ENCODE measurements around the gene YTHDF2. TPM values are rescaled to one million over a fixed set of nuclear protein-coding genes. Genes with fewer than 3 reads are reported as not detected.

The YTHDF2 gene
- total and polyA plus RNA-seq, 2 of the 13 experiments (the other 11 are each of a cell fraction or from before 2014, with no cell fraction given) = 48.4 to 59.6 TPM

DNA sequence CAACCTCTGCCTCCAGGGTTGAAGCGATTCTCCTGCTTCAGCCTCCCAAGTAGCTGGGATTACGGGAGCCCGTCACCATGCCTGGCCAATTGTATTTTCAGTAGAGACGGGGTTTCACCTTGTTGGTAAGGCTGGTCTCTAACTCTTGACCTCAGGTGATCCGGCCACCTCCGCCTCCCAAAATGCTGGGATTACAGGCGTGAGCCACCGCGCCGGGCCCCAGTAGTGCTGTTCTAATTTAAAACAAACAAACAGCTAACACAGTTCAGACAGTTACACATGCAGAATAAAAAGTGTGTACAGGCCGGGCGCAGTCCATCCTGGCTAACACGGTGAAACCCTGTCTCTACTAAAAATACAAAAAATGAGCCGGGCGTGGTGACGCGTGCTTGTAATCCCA lies 39.6 kb downstream of the YTHDF2 start:
- H3K4me2 ChIP-seq (ENCODE audit: low read depth, low read length) = no peak overlapping the region
- intact Hi-C loops (cut with micrococcal nuclease; ENCODE audit: unreplicated experiment) (no loop called here), in situ Hi-C loops (cut with HindIII; ENCODE audit: extremely low pct_ligation_motif_present, low pct_unique_long_range_greater_than_20kb) (loop anchor here (25.0 kb wide), 1 partner anchor 261 kb away; no protein-coding TSS in a partner anchor)
- DNase-seq (ENCODE audit: low spot score) (no peak), FAIRE-seq (no peak), ATAC-seq (no peak)
- TF ChIP-seq TP53 (CRISPR knock-in tag; conservative IDR thresholded peaks at IDR 0.05) (no peak), ZNF234 (CRISPR knock-in tag; conservative IDR thresholded peaks at IDR 0.05) (no peak), LCORL (IDR thresholded peaks at IDR 0.05) (no peak), LCORL (CRISPR knock-in tag; IDR thresholded peaks at IDR 0.05) (no peak), ZNF761 (CRISPR knock-in tag; conservative IDR thresholded peaks at IDR 0.05) (no peak), ZNF670 (CRISPR knock-in tag; IDR thresholded peaks at IDR 0.05; ENCODE audit: borderline replicate concordance) (no peak), TGIF2 (CRISPR knock-in tag; IDR thresholded peaks at IDR 0.05) (no peak), NFIC (IDR thresholded peaks at IDR 0.05; ENCODE audit: low read length) (no peak), RFX1 (IDR thresholded peaks at IDR 0.05) (no peak), TEAD3 (CRISPR knock-in tag; optimal IDR thresholded peaks at IDR 0.05; ENCODE audit: borderline replicate concordance) (no peak), HMGA1 (CRISPR knock-in tag; conservative IDR thresholded peaks at IDR 0.05) (no peak), ZNF530 (CRISPR knock-in tag; IDR thresholded peaks at IDR 0.05; ENCODE audit: low read depth) (no peak), ZNF484 (CRISPR knock-in tag; IDR thresholded peaks at IDR 0.05; ENCODE audit: borderline replicate concordance, low read depth) (no peak), PHB2 (IDR thresholded peaks at IDR 0.05; ENCODE audit: partially characterized antibody) (no peak), ARNT (IDR thresholded peaks at IDR 0.05) (no peak), ZNF24 (IDR thresholded peaks at IDR 0.05) (no peak), TMF1 (CRISPR knock-in tag; IDR thresholded peaks at IDR 0.05; ENCODE audit: low read depth) (no peak), SOX13 (IDR thresholded peaks at IDR 0.05) (no peak), SOX13 (CRISPR knock-in tag; conservative IDR thresholded peaks at IDR 0.05 in 1 of 2, IDR thresholded peaks at IDR 0.05 in 1 of 2) (no peak)
- TF ChIP-seq, protein P1, sequence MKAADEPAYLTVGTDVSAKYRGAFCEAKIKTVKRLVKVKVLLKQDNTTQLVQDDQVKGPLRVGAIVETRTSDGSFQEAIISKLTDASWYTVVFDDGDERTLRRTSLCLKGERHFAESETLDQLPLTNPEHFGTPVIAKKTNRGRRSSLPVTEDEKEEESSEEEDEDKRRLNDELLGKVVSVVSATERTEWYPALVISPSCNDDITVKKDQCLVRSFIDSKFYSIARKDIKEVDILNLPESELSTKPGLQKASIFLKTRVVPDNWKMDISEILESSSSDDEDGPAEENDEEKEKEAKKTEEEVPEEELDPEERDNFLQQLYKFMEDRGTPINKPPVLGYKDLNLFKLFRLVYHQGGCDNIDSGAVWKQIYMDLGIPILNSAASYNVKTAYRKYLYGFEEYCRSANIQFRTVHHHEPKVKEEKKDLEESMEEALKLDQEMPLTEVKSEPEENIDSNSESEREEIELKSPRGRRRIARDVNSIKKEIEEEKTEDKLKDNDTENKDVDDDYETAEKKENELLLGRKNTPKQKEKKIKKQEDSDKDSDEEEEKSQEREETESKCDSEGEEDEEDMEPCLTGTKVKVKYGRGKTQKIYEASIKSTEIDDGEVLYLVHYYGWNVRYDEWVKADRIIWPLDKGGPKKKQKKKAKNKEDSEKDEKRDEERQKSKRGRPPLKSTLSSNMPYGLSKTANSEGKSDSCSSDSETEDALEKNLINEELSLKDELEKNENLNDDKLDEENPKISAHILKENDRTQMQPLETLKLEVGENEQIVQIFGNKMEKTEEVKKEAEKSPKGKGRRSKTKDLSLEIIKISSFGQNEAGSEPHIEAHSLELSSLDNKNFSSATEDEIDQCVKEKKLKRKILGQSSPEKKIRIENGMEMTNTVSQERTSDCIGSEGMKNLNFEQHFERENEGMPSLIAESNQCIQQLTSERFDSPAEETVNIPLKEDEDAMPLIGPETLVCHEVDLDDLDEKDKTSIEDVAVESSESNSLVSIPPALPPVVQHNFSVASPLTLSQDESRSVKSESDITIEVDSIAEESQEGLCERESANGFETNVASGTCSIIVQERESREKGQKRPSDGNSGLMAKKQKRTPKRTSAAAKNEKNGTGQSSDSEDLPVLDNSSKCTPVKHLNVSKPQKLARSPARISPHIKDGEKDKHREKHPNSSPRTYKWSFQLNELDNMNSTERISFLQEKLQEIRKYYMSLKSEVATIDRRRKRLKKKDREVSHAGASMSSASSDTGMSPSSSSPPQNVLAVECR (CRISPR knock-in tag; IDR thresholded peaks at IDR 0.05; ENCODE audit: borderline replicate concordance) = no peak
- H3K9ac ChIP-seq (ENCODE audit: insufficient read depth, low read depth, low read length) = no peak overlapping the region
- CTCF ChIA-PET (ENCODE audit: low intra/inter-chr PET ratio, low total read pairs) = no interaction called here
- no peak overlapping the region for H2AFZ ChIP-seq (ENCODE audit: low read length)
- peaks cover 0 to 4% of the 10 kb centered on the region in 2 experiments; a peak in 2 of 5 replicates for H3K27me3 ChIP-seq (ENCODE audit: control insufficient read depth in 1 of 2, insufficient read depth in 2 of 2, low read length in 2 of 2)
- 94% methylated on average over 17 of the region's 17 CpGs for WGBS (ENCODE audit: low lambda C conversion rate)
- no peaks in the 10 kb centered on the region for H3K9me3 ChIP-seq (ENCODE audit: low read length)
- peaks cover 21% of the 10 kb centered on the region for H3K4me1 ChIP-seq (ENCODE audit: insufficient read depth, low read length)
- H3K4me3 ChIP-seq (replicated peaks in 1 of 3; ENCODE audit: insufficient read depth in 1 of 3, low read depth in 2 of 3, low read length in 3 of 3) = no peak overlapping the region
- H4K20me1 ChIP-seq (ENCODE audit: insufficient read depth, low read length) = no peaks in the 10 kb centered on the region
- BruUV-seq (replicated peaks) = no TSS peak
- POLR2A ChIA-PET = interaction anchor here (1.6 kb wide), 1 partner anchor 40 kb away, joined by 4 read pairs; the partner anchor contains the start of gene YTHDF2
- no peaks in the 10 kb centered on the region for H3K79me2 ChIP-seq (ENCODE audit: insufficient read depth, low read length)
- no peak overlapping the region for H3K27ac ChIP-seq (ENCODE audit: extremely low read length, insufficient read depth, low read length)
- peaks cover 0 to 2% of the 10 kb centered on the region in 2 experiments; a peak in 3 of 5 replicates for H3K36me3 ChIP-seq (replicated peaks in 1 of 2; ENCODE audit: control insufficient read depth in 1 of 2, insufficient read depth in 2 of 2, low read length in 2 of 2)

Data from HepG2 (cell line).